HG03139 (cell line): ENCODE measurements around the gene NPIPB8.
"Not testable (repeated sequence)": the region's sequence is repeated elsewhere in the genome, so short reads cannot be mapped to it uniquely, and the experiment has no call there.

ENCODE experiments used
- ATAC-seq: cut with Tn5 transposase; IDR thresholded peaks from one replicate; pipeline ENCODE4 v1.9.1; 2021; ENCODE audit not compliant: unreplicated experiment

Gene NPIPB8

DNA sequence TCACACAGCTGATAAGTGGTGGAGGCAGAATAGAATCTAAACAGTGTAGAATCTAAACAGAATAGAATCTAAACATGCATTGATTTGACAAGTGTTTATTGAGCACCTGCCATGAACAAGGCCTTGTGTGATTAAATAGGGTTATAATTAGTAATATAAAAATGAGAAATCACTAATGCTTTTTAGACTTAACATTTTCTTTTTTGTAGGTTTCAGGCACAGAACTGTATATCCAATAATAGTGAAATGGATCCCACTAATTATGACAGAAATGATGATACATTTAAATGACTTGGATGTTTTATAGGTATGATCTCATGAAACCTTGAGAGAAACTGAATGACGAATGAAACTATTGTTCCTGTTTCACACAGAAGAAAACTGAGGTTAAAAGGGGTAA is at the start of gene NPIPB8:
TSS of gene NPIPB8 (plus strand) at position 301 of the 400 bp plus-strand sequence. CDS start 296 bp downstream, outside the sequence.
- ATAC-seq, result not testable (repeated sequence)

DNA sequence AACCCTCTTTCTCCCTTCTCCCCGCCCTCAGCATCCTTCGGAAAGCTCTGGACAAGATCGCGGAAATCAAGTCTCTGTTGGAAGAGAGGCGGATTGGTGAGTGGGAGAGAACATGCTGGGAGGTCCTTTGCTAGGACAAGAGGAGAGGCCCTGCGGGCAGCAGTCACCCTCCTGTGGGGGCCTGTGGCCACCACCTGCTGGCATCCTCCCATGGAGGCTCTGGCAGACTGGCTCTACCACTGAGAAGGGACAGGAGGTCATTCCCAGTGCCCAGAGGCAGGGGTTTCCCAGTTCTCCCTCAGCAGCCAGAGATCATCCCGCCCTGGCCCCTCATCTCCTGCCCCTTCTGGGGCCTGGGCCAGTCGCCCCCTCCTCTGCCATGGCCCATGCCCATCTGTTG is 48.8 kb upstream of the NPIPB8 start:
- no peak for ATAC-seq

DNA sequence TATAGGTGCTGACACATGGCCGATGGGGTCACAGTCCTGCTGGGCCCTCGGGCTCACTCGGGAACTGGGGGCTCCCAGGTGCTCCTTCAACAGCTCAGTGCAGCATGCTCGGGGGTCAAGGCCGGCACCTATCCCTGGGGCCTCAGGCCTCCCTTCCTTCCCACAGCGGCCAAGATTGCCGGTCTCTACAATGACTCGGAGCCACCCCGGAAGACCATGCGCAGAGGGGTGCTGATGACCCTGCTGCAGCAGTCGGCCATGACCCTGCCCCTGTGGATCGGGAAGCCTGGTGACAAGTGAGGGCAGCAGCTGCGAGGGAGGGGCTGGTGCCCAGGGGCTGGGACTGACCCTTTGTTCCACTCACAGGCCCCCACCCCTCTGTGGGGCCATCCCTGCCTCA is 47.9 kb upstream of the NPIPB8 start:
- no peak for ATAC-seq

DNA sequence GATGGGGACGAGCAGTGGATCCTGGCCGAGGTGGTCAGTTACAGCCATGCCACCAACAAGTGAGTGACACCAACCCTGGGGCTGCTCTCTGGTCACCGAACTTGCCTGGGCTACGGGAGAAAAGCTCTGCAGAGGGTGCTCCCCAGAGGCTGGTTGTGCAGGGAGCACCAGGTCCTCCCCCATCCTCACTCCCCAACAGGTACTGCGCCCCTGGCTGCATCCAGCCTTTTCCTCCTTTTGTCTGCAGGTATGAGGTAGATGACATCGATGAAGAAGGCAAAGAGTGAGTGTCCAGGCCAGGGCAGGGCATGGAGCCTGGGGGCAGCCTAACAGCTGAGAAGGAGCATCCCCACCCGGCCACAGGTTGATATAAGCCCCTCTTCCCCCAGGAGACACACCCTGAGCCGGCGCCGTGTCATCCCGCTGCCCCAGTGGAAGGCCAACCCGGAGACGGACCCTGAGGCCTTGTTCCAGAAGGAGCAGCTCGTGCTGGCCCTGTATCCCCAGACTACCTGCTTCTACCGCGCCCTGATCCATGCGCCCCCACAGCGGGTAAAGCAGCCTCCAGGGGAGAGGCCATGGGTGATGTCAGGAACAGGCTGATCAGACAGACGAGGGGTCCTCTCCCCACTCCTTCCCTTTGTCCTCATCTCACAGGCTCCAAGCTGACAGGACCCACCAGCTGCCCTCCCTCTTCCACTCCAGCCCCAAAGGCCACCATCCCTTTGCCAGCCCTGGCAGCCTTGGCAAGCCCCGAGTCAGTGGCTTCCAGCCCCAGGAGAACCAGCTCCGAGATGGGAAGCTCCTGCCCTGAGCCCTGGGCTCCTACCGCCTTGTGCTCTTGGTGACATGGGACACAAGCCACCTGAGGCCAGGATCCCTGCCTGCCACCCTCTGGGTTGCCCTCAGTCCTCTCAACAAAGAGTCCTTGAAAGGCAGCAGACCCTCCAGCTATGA is 47.2 kb upstream of the NPIPB8 start:
- no peak for ATAC-seq

DNA sequence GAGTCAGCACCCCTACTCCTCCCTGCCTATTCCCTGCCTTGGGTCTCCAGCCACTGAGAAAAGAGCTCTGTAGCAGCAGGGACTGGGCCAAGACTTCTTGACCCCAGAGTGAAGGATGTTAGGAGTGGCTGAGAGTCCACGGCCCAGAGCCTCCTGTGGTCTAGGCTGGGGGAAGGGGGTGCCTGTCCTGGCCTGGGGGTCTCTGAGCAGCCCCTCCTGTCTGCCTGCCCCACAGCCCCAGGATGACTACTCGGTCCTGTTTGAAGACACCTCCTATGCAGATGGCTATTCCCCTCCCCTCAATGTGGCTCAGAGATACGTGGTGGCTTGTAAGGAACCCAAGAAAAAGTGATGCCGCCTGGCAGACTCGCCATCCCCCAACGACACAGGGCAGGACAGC is 46.5 kb upstream of the NPIPB8 start:
- no peak for ATAC-seq

DNA sequence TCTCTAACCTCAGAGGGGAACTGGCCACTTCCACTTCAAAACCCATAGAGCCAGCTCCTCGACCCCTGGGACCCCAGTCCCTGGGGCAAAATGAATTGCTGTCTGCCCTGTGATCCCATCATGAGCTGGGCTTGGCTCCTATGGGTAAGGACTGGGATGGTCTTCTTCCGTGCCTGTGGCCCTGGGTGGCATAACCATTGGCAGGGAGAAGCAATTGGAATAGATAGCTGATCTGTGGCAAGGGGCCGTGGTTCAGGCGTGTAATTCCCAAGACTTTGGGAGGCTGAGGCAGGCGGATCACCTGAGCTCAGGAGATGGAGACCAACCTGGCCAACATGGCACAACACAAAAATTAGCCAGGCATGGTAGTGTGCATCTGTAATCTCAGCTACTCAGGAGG is 45.4 kb upstream of the NPIPB8 start:
- ATAC-seq, result no peak

DNA sequence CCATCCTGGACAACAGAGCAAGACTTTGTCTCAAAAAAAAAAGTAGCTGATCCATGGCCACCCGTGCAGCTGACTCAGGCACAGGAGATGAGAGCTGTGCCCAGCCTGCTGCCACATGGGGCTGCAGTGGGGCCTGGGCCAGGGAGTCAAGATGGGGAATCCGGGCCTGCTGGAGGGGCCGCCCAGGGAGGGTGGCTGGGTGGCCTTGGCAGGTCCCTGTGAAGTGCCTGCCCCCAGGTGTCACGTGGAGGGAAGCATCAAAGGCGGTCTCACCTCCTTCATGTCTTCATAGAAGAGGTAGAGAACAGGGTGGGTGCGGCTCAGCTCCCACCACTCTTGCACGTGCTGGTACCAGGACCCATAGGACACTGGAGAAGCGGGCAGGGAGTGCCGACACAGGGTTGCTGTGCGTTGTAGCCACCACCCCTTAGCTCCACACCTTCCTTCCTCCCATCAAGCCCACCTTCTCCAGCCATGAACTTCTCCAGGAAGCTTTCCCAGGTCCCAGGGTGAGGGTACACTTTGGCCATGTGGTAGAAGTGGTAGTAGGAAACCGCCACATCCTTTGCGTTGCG is 44.8 kb upstream of the NPIPB8 start:
- ATAC-seq, result no peak

DNA sequence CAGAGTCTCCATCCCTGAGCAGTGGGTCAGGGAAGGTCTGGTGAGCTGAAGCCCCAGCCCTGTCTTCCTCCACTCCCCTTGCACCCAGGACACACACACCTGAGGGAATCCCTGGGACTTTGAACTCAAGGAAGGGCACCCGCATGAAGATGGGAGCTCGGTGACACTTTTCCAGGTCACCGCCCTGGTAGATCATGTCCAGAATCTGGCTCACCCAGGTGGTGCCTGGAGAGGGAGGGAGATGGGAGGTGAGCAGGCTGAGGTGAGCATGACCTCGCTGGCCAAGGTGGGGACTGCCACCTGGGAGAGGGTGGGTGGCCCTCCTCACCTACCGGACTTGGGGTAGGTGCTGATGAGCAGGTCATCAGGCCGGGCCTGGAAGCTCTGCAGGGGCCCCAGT is 42.4 kb upstream of the NPIPB8 start:
- not testable (repeated sequence) for ATAC-seq

DNA sequence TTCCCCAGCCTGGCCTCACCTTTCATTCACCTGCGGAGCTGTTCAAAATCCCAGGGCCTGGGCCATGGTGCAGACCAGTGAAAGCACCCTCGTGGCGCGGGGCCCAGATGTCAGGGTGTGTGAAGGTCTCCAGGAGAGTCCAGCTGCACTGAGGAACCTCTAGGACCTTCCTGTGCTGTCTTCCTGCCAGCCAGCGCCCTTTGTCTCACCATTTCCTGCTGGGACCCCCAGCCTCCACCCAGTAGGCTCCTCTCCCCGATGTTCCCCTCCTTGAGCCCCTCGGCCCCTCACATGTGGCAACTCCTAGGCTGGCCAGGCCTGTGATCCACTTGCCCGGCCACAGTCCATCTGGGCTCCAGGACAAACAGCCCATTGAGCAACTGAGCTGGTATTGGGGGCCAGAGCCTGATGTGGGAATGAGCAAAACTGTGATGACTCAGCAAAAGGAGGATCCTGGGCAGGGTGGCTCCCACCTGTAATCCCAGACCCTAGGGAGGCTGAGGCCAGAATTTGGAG is 41.7 kb upstream of the NPIPB8 start:
- ATAC-seq, result no peak

DNA sequence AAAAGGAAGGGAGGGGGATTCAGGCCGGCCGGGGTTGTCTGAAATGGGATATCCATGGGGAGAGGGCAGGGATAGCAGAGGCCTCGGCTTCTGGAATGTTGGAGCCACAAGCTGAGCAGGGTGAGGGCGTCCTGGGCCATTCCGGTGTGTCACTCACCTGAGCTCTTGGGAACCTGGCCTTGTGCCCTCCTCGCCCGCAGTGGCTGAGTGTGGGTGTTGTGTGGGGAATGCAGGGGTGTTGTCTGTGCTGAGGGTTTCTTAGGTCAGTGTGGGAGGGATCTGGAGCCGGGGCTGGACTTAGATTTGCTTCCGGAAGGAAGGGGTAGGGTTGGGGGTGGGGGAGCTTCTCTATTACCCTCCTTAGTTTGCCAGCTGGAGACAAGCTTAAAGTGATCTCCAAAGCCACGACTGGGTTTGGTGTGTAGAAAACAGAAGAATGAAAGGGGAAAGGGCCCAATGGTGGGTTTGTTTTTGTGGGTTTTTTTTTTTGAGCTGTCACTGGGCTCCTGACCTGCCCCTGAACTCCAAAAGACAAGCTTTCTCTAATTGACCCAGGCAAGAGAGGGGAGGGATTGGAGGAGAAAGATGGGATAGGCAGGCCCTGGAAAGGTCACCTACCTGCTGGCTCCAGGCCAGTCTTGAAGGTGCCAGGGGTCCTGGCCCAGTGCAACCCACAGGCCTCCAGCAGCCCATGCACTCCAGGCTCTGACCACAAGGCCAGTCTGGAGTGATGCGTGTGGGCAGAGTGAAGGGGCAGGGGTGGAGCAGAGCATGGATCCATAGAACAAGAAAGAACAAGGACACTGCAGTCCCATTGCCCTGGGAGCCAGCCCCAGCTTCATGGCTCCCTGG is 40.8 kb upstream of the NPIPB8 start, which contains the start of gene SULT1A2:
TSS of gene SULT1A2 (minus strand) at position 211 of the 852 bp plus-strand sequence. CDS start 1,120 bp downstream, outside the sequence.
- no peak for ATAC-seq

DNA sequence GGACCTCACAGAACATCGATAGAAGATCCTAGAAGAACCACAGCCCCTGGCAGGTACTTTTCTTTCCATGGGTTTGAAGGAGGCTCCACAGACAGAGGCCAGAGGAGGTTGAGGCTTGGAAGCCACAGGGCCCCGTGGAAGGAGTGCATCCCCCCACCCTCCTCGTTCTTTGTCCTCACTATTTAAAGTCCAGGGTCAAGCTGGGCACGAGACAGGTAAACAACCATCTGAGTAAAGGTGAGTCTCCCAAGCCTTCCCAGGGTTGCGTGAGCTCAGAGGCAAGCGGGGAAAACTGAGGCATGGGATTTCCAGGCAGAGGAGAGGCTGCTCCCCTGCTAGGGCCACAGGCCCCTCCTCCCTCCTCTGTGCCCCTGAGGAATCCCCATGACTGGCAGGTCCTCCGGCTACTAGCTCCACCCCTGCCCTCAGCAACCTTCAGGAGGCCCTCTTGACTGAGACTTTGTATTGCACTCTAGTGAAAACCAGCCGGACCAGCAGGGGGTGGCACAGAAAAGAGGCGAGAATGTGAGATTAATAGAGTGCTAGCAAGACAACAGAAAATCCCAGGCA is 40.1 kb upstream of the NPIPB8 start:
- no peak for ATAC-seq

DNA sequence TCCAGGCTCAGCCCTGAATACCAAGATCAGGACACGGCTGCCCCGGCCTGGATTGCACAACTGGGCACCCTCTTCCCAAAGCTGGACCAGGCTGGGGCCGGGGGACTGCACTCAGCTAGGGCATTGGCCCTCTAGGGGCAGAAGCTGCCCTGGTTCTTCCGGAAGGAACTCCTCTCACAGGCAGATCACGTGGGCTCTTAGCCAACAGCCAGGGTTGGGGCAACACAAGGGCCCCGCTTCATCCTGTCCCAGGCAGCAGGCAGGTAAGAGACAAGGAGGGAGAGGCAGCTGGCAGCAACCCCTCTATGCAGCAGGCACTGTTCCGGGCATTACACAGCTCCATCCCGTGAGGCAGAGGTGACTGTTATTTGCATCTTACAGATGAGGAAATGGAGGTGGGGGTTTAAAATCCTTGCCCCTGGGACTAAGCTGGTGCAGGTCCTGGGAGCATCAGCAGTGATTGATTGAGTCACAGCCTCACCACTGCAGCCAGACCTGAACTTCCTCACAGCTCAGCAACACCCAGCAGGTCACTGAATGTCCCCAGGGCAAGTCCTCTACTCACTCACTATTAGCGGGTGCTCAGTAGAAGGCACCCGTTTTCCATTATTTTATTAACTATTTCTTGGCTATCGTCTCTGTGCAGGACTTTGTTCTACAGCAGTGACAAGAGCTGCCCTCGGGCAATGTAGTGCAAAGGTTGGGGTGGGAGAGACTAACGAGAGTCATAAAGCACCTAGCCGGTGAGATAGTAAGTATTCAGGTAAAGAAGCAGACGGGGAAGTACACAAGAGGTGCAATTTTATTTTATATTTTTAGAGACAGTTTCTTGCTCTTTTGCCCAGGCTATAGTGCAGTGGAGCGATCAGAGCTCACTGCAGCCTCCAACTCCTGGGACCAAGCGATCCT is 38.2 kb upstream of the NPIPB8 start:
- not testable (repeated sequence) for ATAC-seq

DNA sequence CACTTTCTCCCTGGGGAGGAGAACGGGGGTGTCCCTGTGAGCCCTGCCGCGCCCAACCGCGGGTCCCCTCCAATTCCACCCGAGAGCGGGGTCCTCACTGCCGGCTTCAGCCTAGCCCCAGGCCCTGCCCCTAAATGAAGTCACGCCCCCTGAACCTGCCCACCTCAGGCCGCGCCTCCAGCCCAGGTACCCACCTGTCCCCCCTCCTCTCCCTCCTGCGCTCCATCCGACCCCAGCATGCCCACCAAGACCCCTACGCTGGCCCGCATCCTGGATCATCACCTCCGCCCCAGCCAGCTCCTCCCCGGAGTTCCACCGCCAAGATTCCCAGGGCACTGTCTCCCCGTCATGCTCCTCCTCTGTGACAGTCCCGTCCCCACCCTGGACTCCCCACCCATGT is 36.9 kb upstream of the NPIPB8 start:
- not testable (repeated sequence) for ATAC-seq

DNA sequence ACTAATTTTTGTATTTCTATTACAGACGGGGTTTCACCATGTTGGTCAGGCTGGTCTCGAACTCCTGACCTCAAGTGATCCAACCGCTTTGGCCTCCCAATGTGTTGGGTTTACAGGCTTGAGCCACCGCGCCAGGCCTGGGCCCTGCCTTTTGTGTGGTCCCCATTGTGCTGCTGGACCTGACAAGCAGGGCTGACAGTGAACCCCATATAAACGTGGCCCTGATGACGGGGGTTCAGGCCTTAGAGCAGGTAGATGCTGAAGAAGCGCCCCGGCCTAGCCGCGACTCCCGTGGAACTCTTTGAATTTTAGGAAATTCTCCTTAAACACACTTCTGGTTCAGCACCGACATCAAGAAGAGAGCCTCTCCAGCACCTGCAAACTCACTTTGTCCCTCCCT is 36.3 kb upstream of the NPIPB8 start:
- not testable (repeated sequence) for ATAC-seq

DNA sequence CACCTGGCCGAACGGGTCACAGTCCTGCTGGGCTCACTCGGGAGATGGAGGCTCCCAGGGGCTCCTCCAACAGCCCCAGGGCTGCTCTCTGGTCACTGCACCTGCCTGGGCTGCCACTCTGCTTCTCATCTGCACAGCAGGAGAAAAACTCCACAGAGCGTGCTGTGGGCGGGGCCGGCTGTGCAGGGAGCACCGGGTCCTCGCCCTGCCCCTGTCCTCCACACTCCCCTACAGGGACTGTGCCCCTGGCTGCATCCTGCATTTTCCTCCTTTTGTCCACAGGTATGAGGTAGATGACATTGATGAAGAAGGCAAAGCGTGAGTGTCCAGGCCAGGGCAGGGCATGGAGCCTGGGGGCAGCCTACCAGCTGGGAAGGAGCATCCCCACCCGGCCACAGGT is 35.8 kb upstream of the NPIPB8 start:
- ATAC-seq, result not testable (repeated sequence)

DNA sequence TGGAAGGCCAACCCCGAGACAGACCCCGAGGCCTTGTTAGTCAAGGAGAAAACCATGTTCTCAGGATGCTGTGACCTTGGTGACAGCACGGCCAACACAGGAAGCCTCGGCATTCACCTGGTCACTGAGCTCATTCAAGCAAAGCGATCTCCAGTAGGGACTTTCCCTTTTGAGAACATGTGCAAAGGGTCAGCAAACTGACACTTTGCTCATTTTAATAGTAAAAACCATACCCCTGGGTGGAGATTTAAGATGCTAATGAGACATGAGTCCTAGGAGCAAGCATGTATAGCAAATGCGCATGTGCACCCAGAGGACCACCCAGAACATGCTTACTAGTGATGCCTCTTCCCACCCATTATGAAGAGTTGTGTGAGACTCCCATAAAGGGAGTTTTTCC is 35.3 kb upstream of the NPIPB8 start:
- ATAC-seq, result no peak

DNA sequence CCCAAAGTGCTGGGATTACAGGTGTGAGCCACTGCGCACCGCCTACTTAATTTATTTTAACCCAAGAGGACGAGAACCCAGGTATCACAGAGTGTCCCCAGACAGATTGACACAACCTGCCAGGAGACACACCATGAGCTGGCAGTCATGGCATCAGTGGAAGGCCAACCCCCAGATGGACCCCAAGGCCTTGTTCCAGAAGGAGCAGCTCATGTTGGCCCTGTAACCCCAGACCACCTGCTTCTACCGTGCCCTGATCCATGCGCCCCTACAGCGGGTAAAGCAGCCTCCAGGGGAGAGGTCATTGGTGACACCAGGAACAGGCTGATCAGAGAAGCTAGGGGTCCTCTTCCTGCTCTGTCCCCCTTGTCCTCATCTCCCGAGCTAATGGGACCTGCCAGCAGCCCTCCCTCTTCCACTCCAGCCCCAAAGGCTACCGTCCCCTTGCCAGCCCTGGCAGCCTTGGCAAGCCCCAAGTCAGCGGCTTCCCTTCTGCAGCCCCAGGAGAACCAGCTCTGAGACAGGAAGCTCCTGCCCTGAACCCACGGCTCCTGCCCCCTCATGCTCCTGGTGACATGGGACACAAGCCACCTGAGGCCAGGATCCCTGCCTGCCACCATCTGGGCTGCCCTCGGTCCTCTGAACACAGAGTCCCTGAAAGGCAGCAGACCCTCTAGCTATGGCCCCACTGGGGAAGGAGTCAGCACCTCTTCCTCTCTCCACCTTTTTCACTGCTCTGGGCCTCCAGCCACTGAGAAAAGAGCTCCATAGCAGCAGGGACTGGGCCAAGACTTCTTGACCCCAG is 34.3 kb upstream of the NPIPB8 start:
- no peak for ATAC-seq

DNA sequence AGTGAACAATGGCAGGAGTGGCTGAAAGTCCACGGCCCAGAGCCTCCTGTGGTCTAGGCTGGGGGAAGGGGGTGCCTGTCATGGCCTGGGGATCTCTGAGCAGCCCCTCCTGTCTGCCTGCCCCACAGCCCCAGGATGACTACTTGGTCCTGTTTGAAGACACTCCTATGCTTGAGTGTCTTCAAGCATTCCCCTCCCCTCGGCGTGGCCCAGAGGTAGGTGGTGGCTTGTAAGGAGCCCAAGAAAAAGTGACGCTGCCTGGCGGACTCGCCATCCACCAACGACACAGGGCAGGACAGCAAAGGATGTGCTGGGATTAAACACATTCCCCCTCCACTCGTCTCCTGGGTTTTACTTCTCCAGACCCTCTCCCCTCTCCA is 33.7 kb upstream of the NPIPB8 start:
- ATAC-seq, result no peak
